Measurements from ENCODE around the gene PRSS57.
"Not testable (repeated sequence)": the region's sequence is repeated elsewhere in the genome, so short reads cannot be mapped to it uniquely, and the experiment has no call there.

The PRSS57 gene

DNA sequence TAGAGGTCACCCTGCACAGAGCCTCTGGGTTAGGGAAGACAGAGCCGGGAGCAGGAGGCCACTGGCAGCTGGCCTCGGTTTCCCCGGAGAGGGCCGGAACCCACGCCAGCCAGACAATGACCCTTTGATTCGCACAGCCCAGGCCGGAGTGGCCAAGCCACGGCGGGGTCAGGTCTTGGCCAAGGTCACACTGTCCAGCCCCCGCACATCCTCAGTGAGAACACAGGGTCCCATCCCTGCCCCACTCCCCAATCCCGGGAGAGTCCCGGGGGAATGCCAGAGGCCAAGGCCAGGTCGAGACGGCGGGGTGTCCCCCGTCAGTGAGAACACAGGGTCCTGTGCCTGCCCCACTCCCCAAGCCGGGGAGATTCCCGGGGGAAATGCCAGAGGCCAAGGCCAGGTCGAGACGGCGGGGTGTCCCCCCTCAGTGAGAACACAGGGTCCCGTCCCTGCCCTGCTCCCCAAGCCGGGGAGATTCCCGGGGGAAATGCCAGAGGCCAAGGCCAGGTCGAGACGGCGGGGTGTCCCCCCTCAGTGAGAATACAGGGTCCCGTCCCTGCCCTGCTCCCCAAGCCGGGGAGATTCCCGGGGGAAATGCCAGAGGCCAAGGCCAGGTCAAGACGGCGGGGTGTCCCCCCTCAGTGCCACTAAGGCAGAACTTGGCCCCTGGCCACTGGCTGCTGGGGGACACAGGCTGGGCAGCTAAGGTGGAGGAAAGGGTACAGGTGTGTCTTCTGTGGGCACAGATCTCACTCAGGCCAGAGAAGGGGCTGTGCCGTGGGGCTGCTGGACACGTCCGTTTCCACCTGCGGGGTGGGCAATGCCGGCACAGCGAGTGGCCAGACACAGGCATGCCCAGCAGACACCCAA lies 20.7 kb downstream of the PRSS57 start:
- DNase-seq (ENCODE audit: low read depth in 2 of 2) = no peak

DNA sequence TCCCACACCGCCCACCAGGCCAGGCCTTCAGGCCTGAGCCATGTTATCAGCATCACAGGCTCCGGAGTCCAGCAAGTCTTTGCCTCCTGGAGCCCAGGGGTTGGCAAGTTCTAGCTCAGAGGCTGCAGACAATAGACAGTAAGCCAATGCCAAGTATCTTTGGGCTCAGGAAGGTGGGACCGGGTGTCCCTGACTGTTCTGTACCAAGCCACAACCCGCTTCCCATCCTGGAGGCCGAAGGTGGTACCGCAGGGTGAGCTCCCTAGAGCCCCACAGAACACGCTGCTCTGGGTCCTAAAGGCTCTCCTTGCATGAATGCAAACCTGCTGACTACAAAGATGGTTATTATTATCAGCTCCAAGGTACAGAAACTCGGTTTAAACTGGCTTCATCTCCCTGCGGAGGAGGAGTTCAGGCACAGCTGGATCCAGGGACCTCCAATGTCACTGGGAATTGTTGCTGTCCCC lies 24.6 kb downstream of the PRSS57 start:
- DNase-seq (ENCODE audit: low read depth in 2 of 2) = no peak

DNA sequence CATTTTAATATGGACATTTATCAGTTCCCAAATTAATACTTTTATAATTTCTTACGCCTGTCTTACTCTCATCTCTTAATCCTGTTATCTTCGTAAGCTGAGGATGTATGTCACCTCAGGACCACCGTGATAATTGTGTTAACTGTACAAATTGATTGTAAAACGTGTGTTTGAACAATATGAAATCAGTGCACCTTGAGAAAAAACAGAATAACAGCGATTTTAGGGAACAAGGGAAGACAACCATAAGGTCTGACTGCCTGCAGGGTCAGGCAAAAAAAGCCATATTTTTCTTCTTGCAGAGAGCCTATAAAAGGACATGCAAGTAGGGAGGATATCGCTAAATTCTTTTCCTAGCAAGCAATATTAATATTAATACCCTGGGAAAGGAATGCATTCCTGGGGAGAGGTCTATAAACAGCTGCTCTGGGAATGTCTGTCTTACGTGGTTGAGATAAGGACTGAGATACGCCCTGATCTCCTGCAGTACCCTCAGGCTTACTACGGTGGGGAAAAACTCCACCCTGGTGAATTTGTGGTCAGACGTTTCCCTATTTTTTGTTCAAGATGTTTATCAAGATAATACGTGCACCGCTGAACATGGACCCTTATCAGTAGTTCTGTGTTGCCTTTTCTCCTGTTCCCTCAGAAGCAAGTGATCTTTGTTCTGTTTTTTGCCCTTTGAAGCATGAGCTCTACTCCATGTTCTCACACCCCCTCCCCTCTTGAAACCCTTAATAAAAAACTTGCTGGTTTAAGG lies 26.4 kb downstream of the PRSS57 start:
- not testable (repeated sequence) for DNase-seq (ENCODE audit: low read depth in 2 of 2)

DNA sequence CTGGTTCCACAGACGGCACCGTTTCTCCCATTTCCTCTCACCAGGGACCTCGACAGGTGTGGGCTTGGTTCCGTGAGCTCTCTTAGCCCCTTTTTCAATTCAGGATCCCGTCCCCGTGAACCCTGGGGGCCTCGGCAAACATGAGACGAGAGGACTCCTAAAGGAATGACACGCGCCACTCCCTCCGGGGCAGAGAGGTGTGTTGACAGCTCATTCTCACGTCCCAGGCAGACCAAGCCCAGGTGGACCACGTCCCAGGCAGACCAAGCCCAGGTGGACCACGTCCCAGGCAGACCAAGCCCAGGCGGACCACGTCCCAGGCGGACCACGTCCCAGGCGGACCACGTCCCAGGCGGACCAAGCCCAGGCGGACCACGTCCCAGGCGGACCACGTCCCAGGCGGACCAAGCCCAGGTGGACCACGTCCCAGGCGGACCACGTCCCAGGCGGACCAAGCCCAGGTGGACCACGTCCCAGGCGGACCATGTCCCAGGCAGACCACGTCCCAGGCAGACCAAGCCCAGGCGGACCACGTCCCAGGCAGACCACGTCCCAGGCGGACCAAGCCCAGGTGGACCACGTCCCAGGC lies 28.2 kb downstream of the PRSS57 start:
- DNase-seq (ENCODE audit: low read depth in 2 of 2) = not testable (repeated sequence)

DNA sequence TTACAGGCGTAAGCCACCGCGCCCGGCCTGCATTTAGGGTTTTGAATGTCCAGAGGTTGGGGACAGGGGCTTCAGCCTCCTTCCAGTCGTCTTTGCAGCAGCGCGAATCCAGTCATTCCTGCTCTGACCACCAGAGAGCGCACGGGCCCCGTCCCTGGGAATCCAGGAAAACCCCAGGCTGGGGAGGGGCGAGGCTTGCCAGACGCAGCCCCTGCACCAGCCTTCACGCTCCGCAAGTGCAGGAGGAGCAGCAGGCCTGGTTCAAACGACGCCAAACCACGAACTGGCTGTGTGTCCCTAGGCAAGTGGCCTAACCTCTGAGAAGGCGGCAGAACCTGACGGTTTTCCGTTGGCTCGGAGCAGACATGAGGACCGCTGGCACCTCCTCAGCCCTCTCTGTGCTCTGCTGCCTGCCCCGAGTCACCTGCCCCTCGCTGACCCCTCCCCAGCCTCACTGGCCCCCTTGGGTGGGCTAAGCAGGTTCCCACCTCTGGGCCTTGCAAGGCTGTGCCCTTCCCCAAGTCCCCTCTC lies 30.3 kb downstream of the PRSS57 start:
- DNase-seq (ENCODE audit: low read depth in 2 of 2) = peak; percentile 29 to 33

DNA sequence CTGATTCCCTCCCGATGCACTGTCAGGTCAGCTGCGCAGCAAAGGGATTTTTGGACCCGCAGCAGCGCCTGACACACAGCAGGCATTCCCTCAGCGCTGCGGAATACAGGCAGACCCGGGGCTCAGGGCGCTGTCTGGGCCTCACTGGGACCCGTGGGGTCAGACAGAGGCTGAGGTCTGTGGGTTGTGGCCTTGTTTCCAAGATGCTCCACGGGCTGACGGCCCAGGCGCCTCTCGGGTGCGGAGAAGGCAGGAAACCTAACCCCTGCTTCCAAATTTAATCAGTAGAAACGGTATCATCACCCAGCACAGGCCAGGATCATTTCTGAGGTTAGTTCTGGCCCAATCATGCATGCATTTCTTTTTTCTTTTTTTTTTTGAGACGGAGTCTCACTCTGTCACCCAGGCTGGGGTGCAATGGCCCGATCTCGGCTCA lies 31.6 kb downstream of the PRSS57 start:
- DNase-seq (ENCODE audit: low read depth in 2 of 2) = no peak

DNA sequence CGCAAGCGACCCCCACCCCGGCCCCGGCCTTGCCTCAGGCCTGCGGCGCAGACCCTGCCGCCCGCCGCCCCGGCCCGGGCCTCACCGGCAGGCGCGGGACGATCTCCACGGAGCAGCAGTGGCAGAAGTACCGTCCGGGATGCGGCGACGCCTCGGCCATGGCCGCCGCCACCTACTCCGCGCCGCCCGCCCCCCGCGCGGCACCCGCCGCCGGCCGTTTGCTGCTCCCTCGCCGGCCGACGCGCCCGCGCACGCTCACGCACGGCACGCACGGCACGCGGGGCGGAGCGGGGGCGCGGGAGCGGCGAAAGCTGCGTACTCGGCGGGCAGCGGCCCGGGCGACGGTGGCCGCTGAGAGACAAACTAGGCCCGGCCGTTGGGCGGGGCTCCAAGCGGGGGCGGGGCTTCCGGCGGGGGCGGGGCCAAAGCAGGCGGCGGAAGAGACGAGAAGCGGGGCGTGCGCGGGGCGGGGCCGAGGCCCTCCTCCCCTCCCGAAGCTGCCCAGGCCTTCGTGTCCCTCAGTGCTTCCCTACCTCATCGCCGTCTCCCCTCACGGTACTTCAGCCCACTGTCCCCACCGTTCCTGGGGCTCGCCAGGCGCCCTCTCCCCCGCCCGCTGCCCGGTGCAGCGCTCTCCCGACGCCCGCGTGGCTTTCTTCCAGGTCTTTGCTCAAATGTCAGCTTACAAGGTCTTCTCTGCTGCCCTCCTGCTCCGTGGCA lies 32.1 kb downstream of the PRSS57 start, which contains the start of gene RNF126:
TSS of gene RNF126 (minus strand) at position 253 of the 720 bp plus-strand sequence. CDS start at position 160, 93 bp downstream.
- DNase-seq (ENCODE audit: low read depth in 2 of 2) = peak; percentile 84 to 85

DNA sequence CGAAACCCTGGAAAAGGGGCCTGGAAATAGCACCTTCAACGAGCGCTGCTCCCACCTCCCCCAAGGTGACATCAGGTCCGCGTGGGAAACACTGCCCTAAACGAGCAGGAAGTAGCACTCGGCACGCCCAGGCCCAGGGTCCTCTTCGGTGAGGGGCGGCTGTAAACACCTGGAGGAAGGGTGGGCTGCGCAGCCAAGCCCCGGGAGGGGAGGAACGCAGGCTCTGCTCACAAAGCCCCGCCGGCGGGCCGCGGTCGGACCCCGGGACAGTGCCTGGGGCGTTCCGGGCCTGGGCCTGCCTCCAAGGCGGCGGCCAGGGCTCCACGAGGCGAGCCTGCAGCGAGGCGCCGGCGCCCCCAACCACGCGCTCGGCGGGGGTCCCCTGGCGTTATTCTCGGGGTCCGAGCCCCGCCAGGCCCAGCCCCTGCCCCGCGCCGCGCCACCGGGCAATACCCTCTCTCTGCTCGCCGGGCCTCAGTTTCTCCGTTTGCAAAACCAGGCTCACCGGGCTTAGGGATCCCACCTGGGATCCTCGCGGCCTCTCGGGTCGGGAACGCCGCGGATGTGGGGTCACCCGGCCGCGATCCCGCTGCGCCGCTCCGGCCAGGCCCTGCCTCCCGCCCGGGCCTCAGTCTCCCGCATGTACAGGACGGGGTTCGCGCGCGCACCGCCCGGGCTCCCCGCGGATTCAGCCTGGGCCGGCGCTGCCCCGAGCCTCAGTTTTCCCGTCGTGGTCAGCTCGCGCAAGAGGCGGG lies 32.9 kb downstream of the PRSS57 start:
- DNase-seq (ENCODE audit: low read depth in 2 of 2) = no peak

DNA sequence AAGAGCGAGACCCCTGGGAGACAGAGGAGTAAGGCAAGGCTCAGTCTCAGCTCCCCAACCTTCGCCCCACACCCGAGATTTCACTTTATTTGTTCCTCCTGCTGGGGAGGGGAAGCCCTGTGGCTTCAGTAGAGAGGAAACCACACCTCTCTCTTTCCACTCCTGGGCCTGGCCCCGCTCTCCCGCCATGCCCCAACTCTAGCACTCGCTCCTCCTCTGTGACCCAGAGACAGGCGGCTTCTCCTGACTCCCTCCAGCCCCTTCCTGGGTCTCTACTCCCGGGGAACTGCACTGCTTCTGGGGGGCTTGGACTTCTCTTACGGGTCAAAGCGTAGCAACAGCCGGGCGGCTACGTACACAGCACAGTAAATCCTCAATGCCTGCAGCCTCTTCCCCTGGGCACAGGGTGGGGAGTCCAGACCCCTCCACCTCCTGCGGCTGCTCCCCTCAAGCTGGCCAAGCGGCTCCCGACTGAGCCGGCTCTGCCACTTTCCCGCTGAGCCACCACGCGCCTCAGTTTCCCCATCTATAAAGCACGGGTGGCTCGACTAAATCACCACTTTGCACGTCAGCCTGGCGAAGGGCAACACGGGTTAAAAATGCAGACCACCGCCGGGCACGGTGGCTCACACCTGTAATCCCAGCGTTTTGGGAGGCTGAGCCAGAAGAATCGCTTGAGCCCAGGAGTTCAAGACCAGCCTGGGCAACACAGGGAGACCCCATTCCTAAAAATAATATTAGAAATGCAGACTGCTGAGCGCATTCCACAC lies 33.6 kb downstream of the PRSS57 start:
- no peak for DNase-seq (ENCODE audit: low read depth in 2 of 2)

DNA sequence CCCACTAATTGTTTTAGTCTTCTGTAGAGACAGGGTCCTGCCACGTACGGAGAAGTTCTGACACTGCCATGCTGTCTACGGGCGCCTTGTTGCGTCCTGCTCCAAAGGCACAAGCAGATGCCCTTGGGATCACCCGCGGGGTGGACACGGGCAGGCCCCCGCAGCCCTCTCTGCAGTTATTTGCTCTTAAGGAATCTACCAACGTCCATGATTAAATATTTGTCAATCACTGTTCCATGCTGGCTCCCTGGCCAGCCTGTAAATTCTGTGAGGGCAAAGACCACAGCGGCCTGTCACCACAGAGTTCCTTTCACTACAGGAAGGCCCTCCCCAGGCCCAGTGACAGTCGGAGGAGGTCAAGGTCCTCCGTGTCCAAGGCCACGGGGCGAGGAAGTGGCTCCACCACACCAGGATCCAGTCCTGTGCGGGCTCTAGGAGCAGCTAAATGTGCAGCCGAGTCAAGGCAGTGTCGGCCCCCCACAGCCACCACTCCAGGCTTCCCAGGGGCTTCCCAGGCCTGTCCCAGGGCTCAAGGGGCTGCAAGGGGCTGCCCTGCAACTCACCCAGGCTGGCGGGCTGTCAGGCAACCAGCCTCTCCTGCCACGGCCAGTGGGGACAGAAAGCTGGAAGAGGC lies 34.3 kb downstream of the PRSS57 start:
- no peak for DNase-seq (ENCODE audit: low read depth in 2 of 2)

DNA sequence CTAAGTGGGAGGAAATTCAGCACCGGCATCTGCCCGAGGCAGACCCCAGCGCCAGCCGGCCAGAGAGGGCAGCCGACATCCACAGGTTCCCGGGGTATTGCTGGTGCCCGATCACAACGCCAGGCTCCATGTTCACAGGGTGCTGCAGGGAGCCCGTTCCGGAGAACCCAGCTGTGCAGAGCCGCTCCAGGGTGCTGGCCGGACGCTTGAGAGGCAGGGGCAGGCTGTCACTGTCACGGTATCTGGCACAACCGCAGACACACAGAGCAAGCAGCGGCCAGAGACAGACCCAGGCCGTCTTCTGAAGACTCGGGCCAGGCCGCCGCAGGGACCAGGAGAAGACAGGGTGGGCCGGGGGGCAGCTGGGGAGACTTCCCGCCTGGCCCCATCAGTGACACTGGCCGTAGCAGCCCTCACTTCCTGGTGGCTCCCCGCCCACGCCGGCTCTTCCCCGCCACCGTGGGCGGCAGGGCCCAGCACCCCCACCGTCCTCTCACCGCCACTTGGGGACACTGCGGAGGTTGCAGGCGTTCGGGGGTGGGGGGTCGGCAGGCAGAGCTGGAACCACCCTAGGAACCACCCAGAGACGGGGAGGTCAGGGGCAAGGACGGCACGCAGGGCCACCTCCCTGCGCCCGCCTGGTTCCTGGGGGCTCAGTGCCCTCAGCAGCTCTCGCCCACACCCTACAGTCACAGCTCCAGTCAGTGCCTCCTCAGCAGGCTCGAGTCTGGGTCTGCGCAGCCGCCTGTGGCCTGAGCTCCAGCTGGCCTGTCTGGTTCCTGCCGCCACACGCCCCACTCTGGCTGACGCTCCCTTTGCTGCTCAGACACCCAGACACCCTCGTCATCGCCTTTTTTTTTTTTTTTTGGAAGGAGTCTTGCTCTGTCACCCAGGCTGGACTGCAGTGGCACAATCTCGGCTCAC lies 36.1 kb downstream of the PRSS57 start:
- no peak for DNase-seq (ENCODE audit: low read depth in 2 of 2)

DNA sequence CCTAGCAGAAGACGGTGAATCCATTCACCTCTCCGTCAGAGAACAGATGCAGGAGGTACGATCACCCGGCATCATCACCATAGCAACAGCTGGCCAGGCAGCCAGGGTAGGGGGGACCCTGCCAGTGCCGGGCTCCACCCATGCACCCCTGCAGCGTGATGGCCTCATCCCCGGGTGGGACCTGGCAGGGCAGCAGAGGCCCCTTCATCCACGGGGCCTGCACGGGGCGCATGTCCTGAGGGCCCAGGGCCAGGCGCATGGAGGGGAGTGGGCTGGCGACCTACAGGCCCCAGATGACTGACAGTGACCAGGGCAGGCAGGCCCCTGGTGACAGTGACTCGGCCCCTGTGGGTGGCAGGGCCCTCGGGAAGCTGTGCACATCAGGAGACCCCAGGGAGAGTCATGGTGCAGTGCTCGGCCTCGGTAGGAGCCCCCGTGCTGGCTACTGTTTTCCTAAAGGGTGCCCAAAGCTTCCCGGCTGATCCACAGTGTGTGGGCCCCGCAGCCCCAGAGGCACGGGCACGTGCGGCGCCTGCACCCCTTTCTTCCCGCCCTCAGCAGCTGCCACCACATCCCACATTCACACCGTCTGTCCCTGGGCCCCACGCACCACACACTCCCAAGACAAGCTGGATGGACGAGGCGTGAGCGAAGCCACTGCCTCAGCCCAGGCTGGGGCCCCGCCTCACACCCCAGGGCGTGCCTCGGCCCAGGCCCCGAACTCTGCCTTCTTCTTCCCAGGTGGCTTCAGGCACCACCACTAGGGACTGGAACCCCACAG lies 37.0 kb downstream of the PRSS57 start:
- DNase-seq (ENCODE audit: low read depth in 2 of 2) = no peak

DNA sequence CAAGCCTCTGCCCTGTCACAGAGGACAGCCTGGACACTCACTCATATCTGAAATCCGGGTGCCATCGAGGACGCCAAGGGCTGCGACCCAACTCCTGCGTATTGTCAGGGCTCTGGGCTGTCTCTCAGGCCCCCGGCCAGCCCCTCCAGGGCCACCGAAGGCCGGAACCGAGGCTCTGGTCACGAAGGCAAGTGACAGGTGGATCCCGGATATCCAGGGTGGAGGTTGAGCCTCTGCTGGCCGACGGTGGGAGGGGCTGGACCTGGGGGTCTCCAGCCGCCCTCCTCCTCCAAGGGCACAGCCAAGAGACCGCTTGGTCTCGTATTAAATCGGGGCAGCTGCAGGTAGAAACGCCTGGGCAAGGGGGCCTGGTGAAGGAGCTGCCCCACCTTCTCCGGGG lies 37.6 kb downstream of the PRSS57 start:
- DNase-seq (ENCODE audit: low read depth in 2 of 2) = no peak

DNA sequence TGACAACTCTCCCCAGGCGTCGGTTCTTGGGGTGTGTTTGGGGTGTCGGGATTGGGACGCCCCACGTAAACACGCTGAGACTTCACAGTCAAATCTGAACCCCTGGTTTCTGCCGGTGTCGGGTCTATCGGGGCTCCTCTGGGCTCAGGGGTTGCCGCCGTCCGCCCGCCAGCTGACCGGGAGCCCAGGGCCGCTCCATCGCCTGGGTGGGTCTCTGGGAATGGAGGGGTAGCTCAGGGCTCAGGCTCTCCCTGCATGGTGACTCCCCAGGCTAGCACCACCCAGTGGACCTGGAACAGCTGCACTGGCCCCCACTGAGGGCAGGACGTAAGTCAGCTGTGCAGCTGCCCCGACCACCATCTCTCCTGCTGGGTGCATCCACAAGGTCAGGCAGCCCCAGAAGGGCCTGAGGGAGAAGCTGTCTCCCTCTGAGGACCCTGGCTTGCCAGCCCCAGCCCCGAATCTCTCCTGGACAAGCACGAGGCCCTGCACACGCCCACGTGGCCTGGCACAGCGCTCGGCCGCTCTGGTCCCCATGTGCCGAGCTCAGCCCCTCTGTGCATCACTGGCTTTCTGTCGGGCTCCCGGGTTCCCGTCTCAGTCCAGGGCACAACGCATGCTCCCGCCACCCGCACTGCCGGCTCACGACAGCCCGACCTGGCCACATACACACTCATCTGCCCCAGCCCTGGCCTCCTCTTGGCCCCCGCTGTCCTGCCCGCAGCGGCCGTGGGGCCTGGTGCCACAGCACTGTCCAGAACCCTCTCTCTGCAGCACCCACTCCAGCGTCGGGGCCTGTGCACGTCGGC lies 38.3 kb downstream of the PRSS57 start:
- no peak for DNase-seq (ENCODE audit: low read depth in 2 of 2)

DNA sequence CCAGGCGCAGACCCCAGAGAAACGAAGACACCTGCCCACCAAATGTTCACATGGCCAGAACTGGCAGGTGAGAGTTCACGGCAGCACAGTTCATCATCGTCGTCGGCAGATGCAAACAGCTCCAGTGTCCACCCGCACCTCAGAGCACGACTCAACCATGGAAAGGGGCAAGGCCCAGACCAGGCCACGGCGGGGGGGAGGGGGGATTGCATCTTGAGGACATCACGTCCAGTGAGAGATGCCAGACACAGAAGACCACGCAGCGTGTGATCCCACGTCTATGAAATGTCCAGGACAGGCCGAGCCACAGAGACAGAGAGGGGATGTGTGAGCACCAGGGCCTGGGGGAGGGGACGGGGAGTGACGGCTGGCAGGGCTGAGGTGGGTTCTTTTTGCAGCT lies 39.6 kb downstream of the PRSS57 start:
- no peak for DNase-seq (ENCODE audit: low read depth in 2 of 2)

DNA sequence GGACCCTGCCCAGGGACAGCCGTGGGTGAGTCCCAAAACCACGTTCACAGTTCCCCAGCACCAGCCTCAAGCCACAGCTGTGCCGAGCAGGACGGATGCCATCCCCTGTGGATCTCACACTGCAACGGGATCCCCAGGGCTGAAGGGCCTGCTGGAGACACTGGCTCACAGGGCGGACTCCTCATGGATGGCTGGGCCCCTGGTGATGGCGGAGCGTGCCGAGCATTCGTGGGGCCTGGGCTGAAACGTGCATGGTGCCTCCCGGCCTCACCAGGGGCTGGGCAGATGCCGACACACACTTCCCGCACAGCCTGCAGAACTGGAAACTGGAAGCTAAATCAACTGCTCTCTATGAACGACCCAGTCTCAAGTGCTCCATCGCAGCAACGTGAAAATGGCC lies 41.8 kb downstream of the PRSS57 start:
- DNase-seq (ENCODE audit: low read depth in 2 of 2) = no peak
